DMS153 treated with DMSO at 0.1 percent for 48 hours (cell line): ENCODE results near the gene CCNK.

Experiments
- DNase-seq: peaks from one replicate; lab custom pipeline; 2025; ENCODE audit not compliant: unreplicated experiment; lab: John Stamatoyannopoulos, UW

CCNK gene

GRCh38 chr14:99466758-99467157, 14.5 kb upstream of the CCNK start:
- DNase-seq, result no peak

GRCh38 chr14:99467336-99468078, 13.7 kb upstream of the CCNK start:
- no peak for DNase-seq

- DNase-seq, result no peak
These were observed 13.1 kb upstream of the CCNK start for GRCh38 chr14:99468081-99468480.

DNA sequence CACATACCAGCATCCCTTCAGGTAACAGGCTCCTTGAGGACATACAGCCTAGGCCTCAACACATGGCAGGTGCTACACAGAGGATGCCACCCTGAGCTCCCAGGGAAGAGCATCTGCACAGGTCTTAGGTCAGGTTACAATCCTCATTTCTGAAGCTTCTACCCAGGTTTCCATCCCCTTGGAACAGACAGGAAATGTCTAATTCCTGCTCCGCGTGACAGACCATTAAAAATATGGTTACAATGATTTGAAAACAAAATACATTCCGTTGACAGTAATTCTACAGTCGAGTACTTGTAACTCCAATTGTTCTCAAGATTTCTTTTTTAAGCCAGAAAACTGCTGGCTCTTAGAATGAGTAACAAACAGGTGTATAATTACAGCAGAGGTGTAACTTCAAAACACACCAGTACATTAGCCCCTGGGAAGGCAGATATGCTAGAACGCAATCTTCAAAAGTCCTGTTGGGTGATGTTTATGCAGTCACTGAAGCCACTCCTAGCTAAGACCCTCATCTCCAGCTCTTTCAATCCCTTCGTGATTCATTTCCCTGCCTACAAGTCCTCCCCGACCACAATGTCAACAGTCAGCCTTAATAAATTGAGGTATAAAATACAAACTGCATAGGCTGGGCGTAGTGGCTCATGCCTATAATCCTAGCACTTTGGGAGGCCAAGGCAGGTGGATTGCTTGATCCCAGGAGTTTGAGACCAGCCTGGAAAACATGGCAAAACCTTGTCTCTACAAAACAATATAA, 12.2 kb upstream of the CCNK start:
- no peak for DNase-seq

GRCh38 chr14:99471731-99472130, 9.5 kb upstream of the CCNK start:
- no peak for DNase-seq

- no peak for DNase-seq
These were observed 8.3 kb upstream of the CCNK start for GRCh38 chr14:99472937-99473336.

DNA sequence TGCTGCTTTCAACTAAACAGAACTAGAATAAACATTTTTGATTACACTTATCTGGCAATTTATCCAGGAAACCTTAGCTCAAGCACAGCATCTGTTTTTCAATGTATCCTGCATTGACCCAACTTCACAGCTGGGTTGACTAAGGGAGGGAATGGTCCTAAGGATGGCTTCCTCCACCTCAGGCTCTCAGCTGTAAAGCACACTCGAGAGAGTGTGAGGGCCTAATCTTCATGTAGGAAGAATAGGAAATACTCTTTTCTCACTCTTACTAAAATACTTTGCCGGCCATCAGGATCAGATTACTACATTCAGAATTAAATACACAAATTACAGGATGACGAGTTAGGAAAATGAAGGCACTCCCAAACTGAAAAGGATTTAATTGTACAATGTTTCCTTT, 7.8 kb upstream of the CCNK start:
- DNase-seq, result no peak

DNA sequence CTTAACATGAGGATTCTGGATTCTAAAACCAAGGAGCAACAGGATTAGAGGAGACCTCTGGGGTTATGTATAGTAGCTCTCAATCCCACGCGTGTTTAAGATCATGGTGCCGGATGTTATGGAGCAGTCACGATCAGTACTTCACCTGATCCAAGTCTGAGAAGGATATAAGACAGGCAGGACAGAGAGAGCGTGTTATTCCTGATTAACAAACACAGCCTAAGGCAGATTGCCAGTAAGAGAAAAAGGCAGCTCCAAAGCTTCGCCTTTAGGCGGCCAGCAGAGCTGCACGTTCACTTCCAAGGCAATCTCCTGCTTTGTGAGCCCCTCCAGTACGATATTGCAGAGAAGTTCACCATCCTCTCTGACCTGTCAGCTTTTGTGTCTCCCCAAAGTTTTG, 6.0 kb upstream of the CCNK start:
- DNase-seq, result no peak

- no peak for DNase-seq
These were observed 5.5 kb upstream of the CCNK start for GRCh38 chr14:99475660-99476059.

GRCh38 chr14:99476864-99477263, 4.3 kb upstream of the CCNK start:
- no peak for DNase-seq

DNA sequence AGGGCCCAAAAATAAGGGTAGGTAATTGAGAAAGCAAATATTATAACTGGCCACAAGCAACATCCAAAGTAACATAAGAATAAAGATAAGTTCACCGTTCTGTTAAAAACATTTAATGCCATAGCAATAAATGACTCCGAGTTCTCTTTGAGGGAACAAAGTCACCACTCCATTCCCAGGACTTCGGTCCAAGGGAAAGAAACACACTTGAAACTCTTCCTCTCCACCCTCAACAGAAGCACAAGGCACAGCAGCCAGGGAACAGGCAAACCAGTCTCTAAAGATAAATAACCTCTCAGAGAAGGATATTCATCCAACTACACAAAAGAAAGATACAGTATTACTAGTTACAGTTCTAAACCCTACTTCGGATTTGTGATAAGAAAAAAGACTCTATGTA, 3.1 kb upstream of the CCNK start:
- DNase-seq, result no peak

DNA sequence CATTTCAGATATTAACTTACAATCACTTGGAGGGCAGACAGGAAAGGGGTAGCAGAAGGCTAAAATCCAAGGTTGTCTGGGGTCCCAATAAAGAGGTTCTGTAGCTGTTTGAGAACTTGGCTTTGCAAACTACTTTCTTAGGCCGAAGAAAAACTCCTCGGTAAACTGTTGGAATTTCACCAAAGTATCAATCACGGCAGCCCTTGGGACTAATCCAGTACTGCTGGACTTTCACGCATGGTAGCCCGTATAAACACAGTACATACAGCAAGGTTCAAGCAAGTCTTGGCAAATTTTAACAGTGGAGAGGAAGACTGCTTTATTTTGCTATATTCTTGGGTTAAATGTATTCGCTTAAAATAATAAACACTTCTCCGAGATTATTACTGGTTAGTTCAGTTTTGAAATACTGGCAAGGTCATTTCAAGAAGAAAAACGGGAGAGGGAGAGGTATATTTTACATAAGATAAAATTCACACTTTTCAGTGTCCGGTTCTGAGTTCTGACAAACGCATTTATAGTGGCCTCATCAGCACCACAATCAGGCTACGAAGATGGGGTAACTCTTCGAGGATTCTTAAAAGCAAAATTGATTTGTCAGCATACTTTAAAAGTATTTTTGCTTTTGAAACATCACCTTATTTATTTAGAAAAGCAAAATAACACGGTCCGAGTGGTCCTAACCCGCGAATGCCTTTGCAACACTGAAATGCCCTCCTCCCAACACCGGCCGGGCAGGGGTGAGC, 1.9 kb upstream of the CCNK start:
- no peak for DNase-seq

DNA sequence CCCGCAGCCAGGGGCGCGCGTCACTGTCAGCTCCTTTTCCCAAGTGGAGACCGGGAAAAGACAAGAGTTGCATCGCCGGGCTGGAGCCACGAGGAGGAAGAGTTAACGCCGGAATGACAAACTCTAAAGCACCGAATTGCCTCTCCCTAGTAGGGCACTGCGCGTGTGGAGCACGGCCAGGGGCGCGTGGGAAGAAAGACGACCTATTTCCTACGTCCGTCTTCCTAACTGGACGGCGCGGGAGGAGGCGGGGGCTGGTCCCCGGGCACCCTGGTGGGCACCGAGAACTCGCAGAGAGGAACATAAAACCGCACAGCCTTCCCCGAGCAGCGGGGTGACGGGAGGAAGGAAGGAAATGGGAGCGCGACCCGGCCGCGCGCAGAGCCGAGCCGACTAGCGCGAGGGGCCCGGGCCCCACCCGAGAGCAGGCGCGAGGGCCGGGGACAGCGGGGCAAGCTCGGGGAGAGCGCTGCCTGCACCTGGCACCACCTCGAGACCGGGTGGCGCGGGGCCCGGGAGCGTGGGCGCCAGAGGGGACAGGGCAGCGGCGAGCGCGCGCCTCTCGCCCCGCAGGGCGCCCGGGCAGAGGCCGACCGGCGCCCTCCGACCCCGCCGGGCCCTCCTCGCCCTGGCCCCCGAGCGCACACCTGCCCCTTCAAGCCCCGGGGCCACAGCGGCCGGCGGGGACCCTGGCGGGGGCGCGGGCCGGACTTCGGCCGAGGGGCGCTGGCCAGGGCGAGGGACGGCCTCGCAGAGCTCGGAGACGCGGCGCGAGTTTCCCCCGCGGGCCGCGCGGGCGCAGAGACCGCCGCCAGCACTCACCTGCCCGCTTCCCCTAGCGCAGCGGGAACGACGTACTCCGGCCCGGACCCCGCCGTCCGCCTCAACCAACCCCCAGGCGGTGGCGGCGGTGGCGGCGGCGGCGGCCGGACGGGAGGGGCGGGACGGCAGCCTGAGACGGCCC, 1.0 kb upstream of the CCNK start, which contains the start of gene SETD3:
SETD3 (minus strand) TSS at position 954 of the 964 bp plus-strand sequence. CDS start 15,054 bp downstream, outside the sequence.
- DNase-seq, result no peak

GRCh38 chr14:99481745-99482099, 513 bp downstream of the CCNK start:
- DNase-seq, result no peak

DNA sequence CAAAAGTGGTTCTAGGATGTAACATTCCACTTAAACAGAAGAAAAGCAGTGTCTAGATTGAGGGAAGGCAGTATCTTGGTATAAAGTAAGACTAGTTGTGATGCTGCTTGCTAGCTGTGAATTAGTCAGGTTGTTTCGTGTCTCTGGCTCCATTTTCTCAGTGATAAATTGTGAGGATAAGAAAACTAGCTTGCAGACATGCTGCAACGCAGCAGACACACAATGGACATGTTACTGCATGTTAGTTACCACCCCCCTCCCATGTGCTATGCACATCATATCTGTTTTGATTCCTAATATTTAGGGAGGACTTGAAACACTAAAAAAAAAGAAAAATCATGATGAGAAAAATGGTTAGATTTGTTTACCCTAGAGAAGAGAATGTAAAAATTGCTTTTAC, 2.9 kb downstream of the CCNK start:
- no peak for DNase-seq

GRCh38 chr14:99497341-99497740, 16.1 kb downstream of the CCNK start:
- no peak for DNase-seq

- no peak for DNase-seq
These were observed 16.7 kb downstream of the CCNK start for GRCh38 chr14:99497894-99498293.

GRCh38 chr14:99502989-99503421, 21.8 kb downstream of the CCNK start:
- DNase-seq, result no peak

DNA sequence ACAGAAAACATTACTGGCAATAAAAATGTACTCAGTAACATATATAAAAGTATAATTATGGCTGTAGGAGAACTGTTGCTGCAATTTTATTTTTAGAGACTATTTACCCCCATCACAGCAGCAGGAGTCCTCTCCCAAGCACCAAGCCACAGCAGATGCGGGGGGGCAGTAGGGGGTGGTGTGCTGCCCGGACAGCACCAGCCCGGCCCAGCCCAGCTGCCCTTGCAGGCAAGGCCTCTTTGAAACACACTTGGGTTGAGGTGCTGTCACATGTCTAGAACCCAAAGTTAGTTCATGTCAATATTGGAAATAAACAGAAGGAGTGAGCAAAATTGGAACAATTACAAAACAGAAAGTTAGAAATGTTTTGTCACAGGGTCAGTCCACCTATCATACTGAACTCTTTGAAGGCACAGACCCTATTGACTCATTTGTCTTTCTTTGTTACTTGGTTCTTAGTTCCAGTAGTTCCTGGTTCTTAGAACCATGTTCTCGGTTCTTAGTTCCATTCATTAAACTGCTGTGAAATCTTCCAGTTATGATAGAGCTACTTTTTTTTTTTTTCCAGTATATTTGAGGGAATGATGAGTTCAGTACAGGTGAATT, 22.7 kb downstream of the CCNK start:
- no peak for DNase-seq

DNA sequence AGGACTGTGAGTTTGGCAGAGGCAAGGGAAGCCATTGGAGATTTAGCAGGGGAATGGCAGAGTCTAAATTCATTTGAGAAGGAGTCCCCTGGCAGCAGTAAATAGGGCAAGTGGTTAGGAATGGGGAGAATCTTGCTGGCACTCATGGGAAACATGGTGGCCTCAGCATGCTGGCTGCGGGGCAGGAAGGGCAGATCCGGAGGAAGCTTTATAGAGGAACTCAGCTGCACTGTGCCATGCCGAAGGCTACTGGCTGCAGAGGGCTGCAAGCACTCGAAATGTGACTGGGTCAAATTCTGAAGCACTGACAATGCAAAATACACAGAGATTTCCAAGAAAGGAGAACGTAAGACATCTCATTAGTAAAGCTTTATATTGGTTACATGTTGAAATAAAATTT, 23.9 kb downstream of the CCNK start:
- DNase-seq, result no peak
